Activated T-cell treated with anti-CD3 and anti-CD28 coated beads, Interleukin-2, amount 50 U/mL, for 1 hour (primary cell): ENCODE data around the gene PDZRN4.
"Not testable (repeated sequence)": the region's sequence is repeated elsewhere in the genome, so short reads cannot be mapped to it uniquely, and the experiment has no call there.

Experiments
- DNase-seq: peaks from one replicate; pipeline ENCODE4 v3.0.0-alpha.2; 2020

The PDZRN4 gene

GRCh38 chr12:41217727-41218126 lies 29.6 kb downstream of the PDZRN4 start:
- no peak for DNase-seq

DNA sequence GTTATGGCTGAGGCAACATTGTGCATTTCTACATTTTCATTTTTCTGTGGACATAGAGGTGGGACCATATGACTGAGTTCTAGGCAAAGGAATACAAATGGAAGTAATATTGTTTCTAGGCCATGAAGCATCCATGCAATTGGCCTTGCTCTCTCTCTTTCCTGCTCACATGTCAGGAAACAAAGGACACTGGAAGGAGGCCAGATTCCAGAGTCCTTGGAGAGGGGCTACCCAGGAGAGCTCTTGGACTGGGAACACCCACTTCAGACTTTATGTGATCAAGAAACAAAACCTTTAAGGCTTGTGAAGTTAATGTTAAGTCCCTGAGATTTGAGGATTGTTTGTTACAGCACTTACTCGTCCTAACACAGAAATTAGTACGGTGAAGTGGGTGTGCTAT lies 32.8 kb downstream of the PDZRN4 start:
- no peak for DNase-seq

GRCh38 chr12:41221491-41221890 lies 33.4 kb downstream of the PDZRN4 start:
- no peak for DNase-seq

DNA sequence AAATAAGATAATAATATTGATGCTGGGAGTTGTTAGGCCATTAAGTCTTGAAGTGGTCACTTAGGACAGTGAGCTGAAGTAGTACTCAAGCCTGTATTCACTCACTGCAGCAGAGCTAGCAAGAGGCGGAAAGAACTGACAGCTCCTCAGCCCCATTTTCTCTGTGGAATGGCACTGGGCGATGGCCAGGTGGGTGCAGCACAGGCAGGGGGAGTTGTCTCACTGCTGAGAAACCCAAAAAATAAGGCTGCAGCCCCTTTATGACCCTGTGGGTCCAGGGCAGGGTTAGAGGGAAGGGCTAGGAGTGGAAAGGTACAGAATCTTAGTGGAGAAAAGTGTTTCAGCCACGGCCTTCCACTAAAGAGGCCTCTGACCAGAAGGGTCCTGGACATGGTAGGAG lies 35.5 kb downstream of the PDZRN4 start:
- DNase-seq: no peak

DNA sequence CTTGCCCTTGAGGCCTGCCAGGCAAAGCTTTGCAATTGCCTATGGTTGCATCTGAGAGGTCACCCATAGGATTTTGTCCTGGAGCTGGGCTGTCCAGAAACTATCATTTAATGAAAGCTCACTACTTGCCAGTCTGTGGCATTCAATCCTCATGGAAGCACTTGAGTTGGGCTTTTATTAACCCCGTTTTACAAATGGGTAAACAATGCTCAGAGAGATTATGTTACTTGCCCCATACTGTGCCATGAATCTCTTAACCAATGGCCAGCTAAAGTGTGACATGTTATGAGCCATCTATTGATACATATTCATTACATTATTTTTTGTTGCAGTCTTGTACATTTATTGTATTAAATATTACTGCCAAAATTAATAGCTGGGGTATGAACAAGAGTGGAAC lies 35.9 kb downstream of the PDZRN4 start:
- no peak for DNase-seq

DNA sequence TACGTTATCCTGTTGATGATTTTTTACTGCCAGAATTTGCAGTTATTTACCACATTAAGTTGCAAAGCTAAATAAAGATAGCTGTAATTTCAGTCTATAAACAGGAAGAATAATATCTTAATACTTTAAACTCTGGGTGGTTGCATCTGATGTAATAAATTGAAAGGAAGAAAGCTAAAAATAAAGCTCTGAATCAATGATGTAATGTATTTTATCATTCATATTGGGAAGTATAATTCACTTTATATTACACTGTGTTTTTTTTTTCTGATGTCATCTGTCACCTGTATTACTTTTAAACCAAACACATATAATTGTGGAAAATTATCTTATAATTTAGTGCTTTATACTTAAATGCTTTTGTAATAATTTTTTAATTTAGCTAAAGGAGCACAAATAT lies 37.1 kb downstream of the PDZRN4 start:
- DNase-seq: no peak

DNA sequence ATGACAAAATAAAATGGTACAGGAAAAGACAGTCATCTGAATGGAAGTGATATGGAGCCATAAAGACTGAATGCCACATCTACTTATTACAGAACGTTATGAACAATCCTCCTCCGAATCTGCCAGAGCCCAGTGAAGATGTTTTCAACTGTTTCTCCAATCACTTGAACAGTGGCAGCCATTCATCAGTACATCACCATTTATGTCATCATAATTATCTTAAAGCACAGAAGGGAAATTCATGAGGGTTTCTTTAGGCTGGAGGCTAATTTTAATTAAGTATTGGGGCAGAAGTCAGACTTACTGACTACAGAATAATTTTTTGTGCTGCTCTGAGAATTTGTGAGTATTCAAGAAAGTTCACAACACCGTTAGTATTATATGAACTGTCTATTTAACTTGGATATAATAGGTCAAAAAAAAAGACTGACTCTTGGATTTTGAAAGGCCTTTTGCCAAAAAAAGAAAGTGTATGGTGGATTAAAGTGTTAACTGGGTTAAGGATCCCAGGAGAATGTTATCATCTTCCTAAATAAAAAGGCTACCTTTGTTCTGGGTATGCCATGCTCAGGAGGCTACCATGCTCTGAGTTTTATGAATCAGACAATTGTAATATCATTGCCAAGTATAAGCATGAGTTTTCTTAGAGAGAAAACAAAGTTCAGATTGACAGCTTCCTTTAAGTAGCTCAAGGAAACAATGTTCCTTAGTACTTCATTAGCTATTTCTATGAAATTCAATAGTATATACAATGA lies 40.1 kb downstream of the PDZRN4 start:
- no peak for DNase-seq

DNA sequence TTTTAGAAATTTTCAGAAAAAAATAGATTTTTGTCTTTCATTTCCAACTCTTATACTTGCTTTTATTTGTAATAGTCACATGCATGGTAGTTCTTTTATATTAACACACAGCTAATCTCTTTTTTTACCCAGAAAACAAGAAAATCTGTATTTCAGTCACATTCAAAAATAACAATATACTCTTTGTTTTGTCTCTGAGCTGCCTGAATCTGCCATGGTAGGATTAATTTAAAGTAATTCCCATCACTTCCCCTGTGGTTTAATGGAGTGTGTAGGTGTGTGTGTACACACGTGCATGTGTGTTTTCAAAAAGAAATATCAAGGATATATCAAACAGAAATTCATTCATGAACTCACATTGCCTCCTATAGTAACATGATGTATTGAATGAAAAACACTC lies 42.6 kb downstream of the PDZRN4 start:
- DNase-seq: no peak

- DNase-seq: no peak
Observed at GRCh38 chr12:41234692-41235091, 46.6 kb downstream of the PDZRN4 start.

- DNase-seq: no peak
Observed at GRCh38 chr12:41242603-41243002, 54.5 kb downstream of the PDZRN4 start.

DNA sequence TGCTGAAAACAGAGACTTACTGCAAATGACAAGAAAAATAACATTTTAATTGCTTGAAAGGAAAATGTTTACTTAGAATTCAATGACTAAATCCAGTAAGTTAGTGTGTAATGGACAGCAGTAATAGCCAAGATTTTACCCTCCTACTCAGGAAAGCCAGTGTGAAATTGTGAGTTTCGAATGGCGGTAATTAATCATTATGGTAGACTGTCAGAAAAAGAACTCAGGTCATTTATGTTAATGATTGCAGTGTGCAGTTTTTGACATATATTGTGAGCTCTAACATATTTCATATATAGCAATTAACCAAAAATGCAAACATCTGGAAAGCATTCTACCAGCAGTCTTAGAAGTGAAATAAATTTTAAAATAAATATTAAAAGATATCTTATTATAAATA lies 60.3 kb downstream of the PDZRN4 start:
- no peak for DNase-seq

DNA sequence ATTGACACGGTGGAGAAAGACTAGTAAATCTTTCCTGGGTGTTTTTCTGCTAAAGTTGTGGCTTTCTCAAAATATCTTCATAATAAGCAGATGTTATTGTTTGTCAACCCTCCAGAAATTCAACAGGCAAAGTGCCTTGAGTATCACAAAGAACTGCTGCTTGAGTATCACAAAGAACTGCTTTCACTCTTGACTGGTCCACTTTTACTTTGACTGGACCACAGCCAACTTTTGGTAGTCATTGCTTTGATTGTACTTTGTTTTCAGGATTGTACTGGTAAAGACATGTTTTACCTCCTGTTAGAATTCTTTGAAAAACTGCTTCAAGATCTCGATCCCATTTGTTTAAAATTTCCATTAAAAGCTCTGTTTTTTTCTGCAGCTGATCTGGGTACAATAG lies 62.6 kb downstream of the PDZRN4 start:
- no peak for DNase-seq

DNA sequence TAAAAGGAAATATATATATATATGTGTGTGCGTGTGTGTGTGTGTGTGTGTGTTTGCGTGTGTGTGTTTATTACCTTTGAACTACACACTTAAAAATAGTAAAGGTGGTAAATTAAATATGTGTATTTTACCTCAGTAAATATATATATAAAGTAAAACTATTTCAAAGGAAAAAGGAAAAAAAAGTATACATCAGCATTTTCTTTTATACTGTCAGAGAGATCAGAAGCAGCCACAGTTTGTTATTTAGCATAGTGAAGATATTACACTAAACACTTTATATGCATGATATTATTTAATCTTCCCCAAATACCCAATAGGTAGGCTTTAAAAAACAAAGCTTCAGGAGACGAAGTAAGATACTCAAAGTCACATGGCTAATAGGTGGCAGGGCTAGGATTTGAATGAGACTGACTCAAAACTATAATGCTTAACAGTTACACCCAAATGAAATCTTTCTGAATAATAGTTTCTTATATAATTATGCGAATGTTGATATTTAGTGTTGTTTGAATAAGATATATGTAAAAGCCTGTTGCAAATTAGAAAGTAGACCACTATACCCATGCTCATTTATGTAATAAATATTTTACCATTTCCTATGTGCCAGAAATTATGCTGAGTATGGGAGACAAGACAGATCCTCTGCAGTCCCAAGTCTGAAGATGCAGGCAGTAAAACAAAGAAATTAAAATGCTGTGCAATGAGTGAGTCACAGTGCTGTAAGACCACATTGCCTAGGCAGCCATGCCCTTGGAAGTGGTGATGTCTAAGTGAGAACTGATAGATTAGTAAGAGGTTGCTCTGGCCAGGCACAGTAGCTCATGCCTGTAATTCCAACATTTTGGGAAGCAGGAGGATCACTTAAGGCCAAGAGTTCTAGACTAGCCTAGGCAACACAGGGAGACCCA lies 66.1 kb downstream of the PDZRN4 start:
- no peak for DNase-seq

- DNase-seq: not testable (repeated sequence)
Observed at GRCh38 chr12:41263196-41263595, 75.1 kb downstream of the PDZRN4 start.

- DNase-seq: no peak
Observed at GRCh38 chr12:41264281-41264680, 76.2 kb downstream of the PDZRN4 start.

DNA sequence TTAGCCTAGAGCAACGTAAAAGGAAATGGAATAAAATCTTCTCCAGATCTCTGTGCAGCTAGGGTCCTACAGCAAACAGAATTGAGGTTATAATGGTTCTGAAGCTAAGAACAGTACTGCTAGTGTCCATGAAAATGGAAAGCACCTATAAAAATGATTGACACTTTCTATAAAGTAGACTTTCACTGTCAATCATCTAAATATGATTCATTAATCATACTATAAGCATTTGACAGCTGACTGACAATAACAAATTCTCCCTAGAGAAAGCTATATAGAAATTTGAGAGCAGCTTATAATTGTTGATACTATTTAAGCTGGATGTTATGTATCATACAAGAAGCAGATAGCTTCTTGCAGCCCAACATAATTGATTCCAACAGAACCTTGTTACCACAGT lies 80.9 kb downstream of the PDZRN4 start:
- DNase-seq: no peak

DNA sequence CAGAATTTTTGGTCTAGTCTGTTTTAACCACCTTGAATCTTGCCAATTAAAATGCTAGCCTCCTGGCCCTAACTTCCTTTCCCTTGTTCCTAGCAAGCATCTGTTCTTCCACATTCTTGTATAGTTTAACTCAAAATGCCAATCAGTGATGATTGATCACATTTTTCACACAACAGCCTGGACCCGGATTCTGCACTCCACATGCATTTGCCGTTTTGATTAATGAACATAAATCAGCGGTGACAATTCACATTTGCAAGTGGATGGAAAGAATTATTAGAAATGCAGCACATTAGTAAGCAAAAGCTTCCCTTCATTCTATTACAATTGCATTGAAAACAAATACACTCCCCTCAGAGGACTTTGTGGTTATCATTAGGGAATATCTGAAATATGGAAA lies 83.4 kb downstream of the PDZRN4 start:
- no peak for DNase-seq

DNA sequence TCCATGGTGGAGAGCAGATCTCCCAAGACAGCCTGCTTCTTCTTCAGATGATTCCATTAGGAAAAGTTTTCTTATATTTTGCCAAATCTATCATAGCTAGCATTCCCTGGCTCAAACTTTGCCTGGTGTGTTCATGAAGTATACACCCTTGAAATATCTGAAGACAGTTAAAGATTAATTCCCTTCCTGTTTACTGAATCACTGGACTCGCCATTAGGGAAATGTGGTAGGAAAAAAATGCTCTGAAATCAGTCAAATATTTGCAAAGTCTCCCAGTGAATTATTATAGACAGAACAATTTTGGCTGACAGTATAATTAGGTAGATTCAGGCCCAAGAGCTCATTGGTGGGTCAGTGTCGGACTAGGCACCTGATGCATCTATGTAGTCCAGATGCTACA lies 86.5 kb downstream of the PDZRN4 start:
- no peak for DNase-seq

DNA sequence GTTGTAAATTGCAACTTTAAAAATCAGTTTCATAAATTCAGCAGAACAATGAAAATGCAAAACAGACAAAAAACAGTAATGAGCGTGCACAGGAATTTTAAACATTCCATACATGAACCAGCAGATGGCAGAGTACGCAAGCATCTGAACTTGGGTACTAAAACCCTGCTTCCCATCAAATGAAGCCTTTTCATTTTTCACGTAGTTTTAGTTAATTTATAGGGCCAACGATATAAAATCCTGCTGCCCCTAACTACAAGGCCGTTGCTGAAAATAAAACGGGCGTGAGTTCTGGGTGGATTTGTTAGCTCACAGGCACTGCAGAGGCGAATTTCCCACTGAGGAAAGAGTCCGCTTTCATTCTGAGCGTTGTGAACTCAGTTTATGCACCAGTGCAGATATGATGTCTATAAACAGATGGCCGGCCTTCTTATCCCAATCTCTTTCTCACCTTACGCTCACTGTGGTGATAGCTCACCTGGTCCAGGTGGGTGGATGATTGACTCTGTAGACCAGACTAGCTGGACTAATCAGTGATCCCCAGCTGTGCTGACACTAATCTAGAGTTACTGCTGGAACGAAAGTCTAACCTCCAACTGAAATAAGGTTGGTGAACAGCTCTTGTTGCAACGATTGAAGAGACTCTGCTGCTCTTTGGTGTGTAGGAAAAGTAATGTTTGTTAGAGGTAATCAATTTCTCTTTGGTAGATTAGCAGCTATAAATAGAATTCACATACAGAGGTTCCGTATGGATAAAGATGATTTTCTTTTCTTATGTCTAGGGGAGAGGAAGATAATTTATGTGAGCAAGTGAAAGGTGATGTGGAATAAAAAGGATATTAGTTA lies 89.2 kb downstream of the PDZRN4 start:
- DNase-seq: no peak

DNA sequence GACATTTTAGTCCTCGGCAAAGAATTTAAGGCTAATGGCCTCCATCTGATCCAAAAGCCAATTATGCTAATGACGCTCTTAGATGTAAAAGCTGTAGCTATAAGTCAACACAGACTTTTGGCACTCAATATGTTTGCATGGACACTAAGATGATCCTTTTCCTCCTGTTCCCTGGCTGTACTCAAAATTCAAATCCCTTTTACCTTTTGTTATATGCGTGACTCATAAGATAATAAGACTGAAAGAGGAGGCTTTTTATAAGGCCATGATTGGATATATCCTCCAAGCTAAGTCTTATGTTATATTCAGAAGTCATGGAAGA lies 89.8 kb downstream of the PDZRN4 start:
- no peak for DNase-seq

- not testable (repeated sequence) for DNase-seq
Observed at GRCh38 chr12:41280341-41281095, 92.4 kb downstream of the PDZRN4 start.

GRCh38 chr12:41285470-41285869 lies 97.3 kb downstream of the PDZRN4 start:
- DNase-seq: not testable (repeated sequence)

GRCh38 chr12:41286426-41286825 lies 98.3 kb downstream of the PDZRN4 start:
- DNase-seq: no peak
